HK-2 (cell line): ENCODE results near the gene GPRASP2.
"Not testable (repeated sequence)": the region's sequence is repeated elsewhere in the genome, so short reads cannot be mapped to it uniquely, and the experiment has no call there.

ENCODE experiments used
- DNase-seq: peaks from one replicate; pipeline ENCODE4 v3.0.0-alpha.2; 2018; ENCODE audit not compliant: unreplicated experiment

Gene GPRASP2

GRCh38 chrX:102712216-102712966 is at the start of gene GPRASP2:
Gene GPRASP2 (plus strand): TSS chrX:102712448. CDS start chrX:102714870, 2,422 bp downstream.
- DNase-seq, result peak; percentile 47

- DNase-seq, result not testable (repeated sequence)
Measured at GRCh38 chrX:102663820-102664219, 48.4 kb upstream of the GPRASP2 start.

- not testable (repeated sequence) for DNase-seq
Measured at GRCh38 chrX:102667034-102667433, 45.2 kb upstream of the GPRASP2 start.

DNA sequence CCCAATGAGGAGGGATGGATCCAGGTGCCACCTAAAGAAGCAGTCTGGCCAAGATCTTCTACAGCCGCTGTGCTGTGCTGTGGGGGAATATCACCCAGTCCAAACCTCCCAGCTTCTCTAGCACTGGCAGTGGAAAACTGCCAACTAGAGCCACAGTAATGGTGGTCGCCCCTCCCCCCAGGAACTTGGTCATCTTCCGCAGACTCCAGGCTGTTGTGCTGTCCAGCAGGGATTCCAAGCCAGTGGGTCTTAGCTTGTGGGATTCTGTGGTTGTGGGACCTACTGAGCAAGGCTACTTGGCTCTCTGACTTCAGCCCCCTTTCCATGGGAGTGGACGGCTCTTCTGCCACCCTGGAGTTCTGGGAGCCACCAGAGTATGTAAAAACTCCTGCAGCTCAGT is 42.7 kb upstream of the GPRASP2 start:
- DNase-seq, result peak; percentile 1

- no peak for DNase-seq
Measured at GRCh38 chrX:102672856-102673255, 39.4 kb upstream of the GPRASP2 start.

- not testable (repeated sequence) for DNase-seq
Measured at GRCh38 chrX:102677479-102677878, 34.8 kb upstream of the GPRASP2 start.

GRCh38 chrX:102684772-102685520 is 27.3 kb upstream of the GPRASP2 start:
- DNase-seq, result no peak

- DNase-seq, result no peak
Measured at GRCh38 chrX:102694749-102695148, 17.5 kb upstream of the GPRASP2 start.

DNA sequence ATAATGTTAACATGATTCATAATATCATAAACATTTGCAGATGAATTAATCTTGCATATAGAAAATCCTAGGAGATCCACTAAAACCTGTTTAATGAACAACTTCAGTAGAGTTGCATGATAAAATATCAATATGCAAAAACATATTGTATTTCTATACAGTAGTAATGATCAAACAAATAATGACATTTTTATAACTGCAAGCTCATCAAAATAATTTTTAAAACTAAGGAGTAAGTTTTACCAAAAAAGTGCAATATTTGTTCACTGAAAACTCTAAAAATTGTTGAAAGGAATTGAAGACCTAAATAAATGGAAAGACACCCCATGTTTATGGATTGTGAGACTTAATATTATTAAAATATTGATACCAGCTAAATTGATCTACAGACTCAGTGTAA is 15.9 kb upstream of the GPRASP2 start:
- no peak for DNase-seq

GRCh38 chrX:102697494-102697893 is 14.8 kb upstream of the GPRASP2 start:
- no peak for DNase-seq

- no peak for DNase-seq
Measured at GRCh38 chrX:102708900-102709299, 3.3 kb upstream of the GPRASP2 start.

GRCh38 chrX:102711872-102712215 is 404 bp upstream of the GPRASP2 start:
- DNase-seq, result no peak

DNA sequence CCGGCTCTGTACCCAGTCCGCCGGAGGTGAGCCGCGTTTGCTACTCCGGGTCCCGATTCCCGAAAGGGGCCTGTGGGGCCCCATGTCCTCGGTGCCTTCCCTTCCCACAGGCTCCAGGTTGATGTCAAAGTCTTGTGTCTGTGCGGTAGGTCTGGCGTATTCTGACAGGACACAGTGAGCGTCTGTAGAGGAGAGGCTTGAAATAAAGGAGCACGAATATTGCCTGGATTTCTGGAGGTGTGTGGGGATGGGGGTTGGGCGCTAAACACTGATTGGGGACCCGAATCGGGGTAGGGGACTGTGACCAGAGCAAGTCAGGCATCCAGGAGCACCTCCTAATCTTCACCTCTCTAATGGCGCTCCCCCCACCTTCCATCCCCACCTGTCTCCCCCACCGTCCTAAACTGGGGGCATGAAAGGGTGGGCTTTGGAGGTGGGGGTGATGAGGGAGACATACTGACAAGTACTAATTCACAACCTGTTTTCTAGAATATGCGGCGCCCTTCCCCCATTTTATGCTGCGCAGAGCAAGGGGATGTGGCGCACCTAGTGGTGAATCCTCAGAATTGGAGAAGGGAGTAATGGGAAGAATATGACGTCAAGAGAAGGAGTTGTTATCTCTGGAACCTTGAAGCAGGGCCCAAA is 855 bp downstream of the GPRASP2 start:
- peak; percentile 51 for DNase-seq

GRCh38 chrX:102714994-102715393 is 2.7 kb downstream of the GPRASP2 start:
- DNase-seq, result no peak

GRCh38 chrX:102715967-102716366 is 3.7 kb downstream of the GPRASP2 start:
- DNase-seq, result no peak

GRCh38 chrX:102720237-102721168 is 8.3 kb downstream of the GPRASP2 start, which contains the start of gene GPRASP3:
Gene GPRASP3 (plus strand): TSS chrX:102720743. CDS start chrX:102748996, 28,253 bp downstream.
- peak; percentile 66 for DNase-seq

DNA sequence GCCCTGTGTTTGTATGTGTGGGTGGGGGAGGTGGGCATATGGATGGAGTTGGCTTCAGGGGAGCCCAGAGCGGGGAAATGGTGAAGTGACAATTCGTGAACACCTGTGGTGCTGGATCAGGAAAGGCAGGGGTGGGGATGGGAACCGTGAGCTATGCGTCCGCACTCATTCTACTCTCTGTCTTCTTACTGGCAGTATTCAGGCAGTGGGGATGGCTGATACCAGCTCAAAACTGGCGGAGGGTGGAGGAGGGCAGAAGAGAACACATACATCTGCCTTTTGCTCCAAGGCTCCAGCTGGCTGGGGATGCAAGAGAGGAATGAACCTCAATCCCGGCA is 8.9 kb downstream of the GPRASP2 start:
- not testable (repeated sequence) for DNase-seq

- no peak for DNase-seq
Measured at GRCh38 chrX:102723456-102723855, 11.2 kb downstream of the GPRASP2 start.

DNA sequence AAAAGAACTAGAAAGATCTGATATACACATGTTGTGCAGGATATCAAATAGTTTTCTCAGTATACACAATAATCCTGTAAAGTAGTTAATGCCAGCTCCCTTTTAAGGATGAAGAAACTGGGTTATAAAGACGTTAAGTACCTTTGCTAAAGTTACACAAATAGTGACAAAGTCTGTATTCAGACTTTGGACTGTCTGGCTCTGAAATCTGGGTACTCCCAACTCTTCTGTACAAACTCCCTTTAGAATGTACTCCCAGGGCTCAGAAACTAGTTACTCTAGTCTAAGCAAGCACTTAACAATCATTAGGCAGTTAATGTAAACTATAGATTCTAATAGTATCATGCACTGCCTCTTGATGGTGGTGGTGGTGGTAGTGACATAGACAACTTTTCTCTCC is 15.5 kb downstream of the GPRASP2 start:
- no peak for DNase-seq

DNA sequence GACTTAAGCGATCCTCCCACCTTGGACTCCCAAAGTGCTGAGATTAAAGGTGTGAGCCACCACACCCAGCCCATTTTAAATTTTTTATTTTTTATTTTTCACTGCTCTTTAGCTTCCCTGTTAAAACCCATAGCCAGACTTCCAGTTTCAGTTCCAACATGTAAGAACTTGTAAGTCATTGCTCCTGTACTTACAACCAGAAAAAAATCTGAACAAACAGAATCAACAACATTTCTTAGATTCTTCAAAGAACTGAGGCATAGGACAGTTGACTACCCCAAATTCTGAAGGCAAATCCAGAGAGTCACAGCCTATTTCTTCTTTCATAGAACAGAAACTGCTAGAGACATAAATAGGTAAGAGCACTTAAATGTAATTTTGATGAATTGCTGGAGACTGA is 16.4 kb downstream of the GPRASP2 start:
- no peak for DNase-seq

GRCh38 chrX:102739657-102740056 is 27.4 kb downstream of the GPRASP2 start:
- no peak for DNase-seq

DNA sequence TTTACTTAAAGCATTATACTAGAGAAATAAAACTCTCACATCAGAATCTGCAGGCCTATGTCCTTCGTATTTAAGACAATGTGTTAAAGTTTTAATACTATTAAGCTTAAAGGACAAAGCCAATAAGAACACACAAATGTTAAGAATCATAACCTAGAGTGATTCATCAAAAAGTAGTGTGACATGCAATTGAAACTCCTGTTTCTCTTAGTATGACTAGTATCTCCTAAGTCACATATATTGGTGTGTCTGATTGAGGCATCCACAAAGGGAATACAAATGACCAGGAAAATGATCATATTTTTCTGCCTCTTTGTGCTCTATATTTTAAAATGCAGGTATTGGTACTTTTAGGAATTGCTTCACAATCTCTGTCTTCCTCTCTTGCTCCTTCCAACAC is 32.1 kb downstream of the GPRASP2 start:
- no peak for DNase-seq
